NCI-H226 (cell line): ENCODE data around the gene FBXO2.
"Not testable (repeated sequence)": the region's sequence is repeated elsewhere in the genome, so short reads cannot be mapped to it uniquely, and the experiment has no call there.

Experiments
- DNase-seq: peaks from one replicate; pipeline ENCODE4 v3.0.0-alpha.2; 2015

FBXO2 gene

GRCh38 chr1:11622398-11622797 lies 31.8 kb downstream of the FBXO2 start:
- DNase-seq = no peak

- DNase-seq = no peak
Measured at GRCh38 chr1:11620924-11621323, 33.3 kb downstream of the FBXO2 start.

- no peak for DNase-seq
Measured at GRCh38 chr1:11620405-11620804, 33.8 kb downstream of the FBXO2 start.

GRCh38 chr1:11617741-11618140 lies 36.5 kb downstream of the FBXO2 start:
- DNase-seq = no peak

- DNase-seq = no peak
Measured at GRCh38 chr1:11617314-11617713, 36.9 kb downstream of the FBXO2 start.

GRCh38 chr1:11616766-11617165 lies 37.5 kb downstream of the FBXO2 start:
- no peak for DNase-seq

GRCh38 chr1:11615090-11615489 lies 39.1 kb downstream of the FBXO2 start:
- no peak for DNase-seq

- no peak for DNase-seq
Measured at GRCh38 chr1:11613347-11613746, 40.9 kb downstream of the FBXO2 start.

GRCh38 chr1:11611638-11612327 lies 42.4 kb downstream of the FBXO2 start:
- DNase-seq = no peak

GRCh38 chr1:11610629-11611180 lies 43.5 kb downstream of the FBXO2 start:
- no peak for DNase-seq

- DNase-seq = not testable (repeated sequence)
Measured at GRCh38 chr1:11609378-11609777, 44.9 kb downstream of the FBXO2 start.

GRCh38 chr1:11608596-11609130 lies 45.6 kb downstream of the FBXO2 start:
- not testable (repeated sequence) for DNase-seq

- DNase-seq = no peak
Measured at GRCh38 chr1:11606775-11607174, 47.5 kb downstream of the FBXO2 start.

- DNase-seq = no peak
Measured at GRCh38 chr1:11602981-11603380, 51.2 kb downstream of the FBXO2 start.

GRCh38 chr1:11602424-11602823 lies 51.8 kb downstream of the FBXO2 start:
- no peak for DNase-seq

GRCh38 chr1:11600836-11601235 lies 53.4 kb downstream of the FBXO2 start:
- no peak for DNase-seq

- no peak for DNase-seq
Measured at GRCh38 chr1:11599891-11600576, 54.2 kb downstream of the FBXO2 start.

- peak; percentile 5 for DNase-seq
Measured at GRCh38 chr1:11598461-11598860, 55.8 kb downstream of the FBXO2 start.
